MM.1S (cell line): Measurements from ENCODE around the gene MCM9.

Experiments
- DNase-seq: peaks from one replicate; pipeline ENCODE4 v3.0.0-alpha.2; 2015
- H2AFZ ChIP-seq: fragments of 300-600 bp; sonication (generic); 2 replicates; pipeline ENCODE4 v1.6.0; 2016; ENCODE audit warnings: antibody characterized with exemption, low read length
- H3F3A ChIP-seq: fragments of 300-600 bp; sonication (generic); 2 replicates; pipeline ENCODE4 v1.6.1; 2016; ENCODE audit warnings: mild to moderate bottlenecking, antibody characterized with exemption, low read length, moderate library complexity, mixed read lengths; ENCODE audit not compliant: insufficient read depth
- H3K27ac ChIP-seq: fragments of 300-600 bp; sonication (generic); 2 replicates; pipeline ENCODE4 v1.5.1; 2016; ENCODE audit warnings: mild to moderate bottlenecking, low read length
- H3K27me3 ChIP-seq: fragments of 300-600 bp; sonication (generic); replicated peaks from 2 replicates; pipeline ENCODE4 v1.6.0; 2016; ENCODE audit warnings: low read length; ENCODE audit not compliant: insufficient read depth
- H3K36me3 ChIP-seq: fragments of 300-600 bp; sonication (generic); replicated peaks from 2 replicates; pipeline ENCODE4 v1.6.1; 2016; ENCODE audit warnings: mild to moderate bottlenecking, low read length, mixed read lengths; ENCODE audit not compliant: insufficient read depth
- H3K4me1 ChIP-seq: fragments of 300-600 bp; sonication (generic); 2 replicates; pipeline ENCODE4 v1.6.1; 2016; ENCODE audit warnings: low read length, mixed read lengths
- H3K4me2 ChIP-seq: fragments of 300-600 bp; sonication (generic); 2 replicates; pipeline ENCODE4 v1.6.0; 2016; ENCODE audit warnings: low read depth, low read length
- H3K4me3 ChIP-seq: fragments of 300-600 bp; sonication (generic); 2 replicates; pipeline ENCODE4 v1.5.1; 2016; ENCODE audit warnings: low read length, mixed read lengths
- H3K79me2 ChIP-seq: fragments of 300-600 bp; sonication (generic); 2 replicates; pipeline ENCODE4 v1.6.1; 2016; ENCODE audit warnings: mixed run types, low read length, mixed read lengths
- H3K9ac ChIP-seq: fragments of 300-600 bp; sonication (generic); 2 replicates; pipeline ENCODE4 v1.6.1; 2016; ENCODE audit warnings: low read length, mixed read lengths
- H3K9me2 ChIP-seq: fragments of 300-600 bp; sonication (generic); replicated peaks from 2 replicates; pipeline ENCODE4 v1.6.1; 2016; ENCODE audit warnings: mild to moderate bottlenecking, low read length, mixed read lengths; ENCODE audit not compliant: insufficient read depth
- H3K9me3 ChIP-seq: fragments of 300-600 bp; sonication (generic); replicated peaks from 2 replicates; pipeline ENCODE4 v1.6.1; 2016; ENCODE audit warnings: mild to moderate bottlenecking, low read length, mixed read lengths; ENCODE audit not compliant: insufficient read depth
- H4K20me1 ChIP-seq: fragments of 300-600 bp; sonication (generic); 2 replicates; pipeline ENCODE4 v1.6.1; 2016; ENCODE audit warnings: mild to moderate bottlenecking, low read length, moderate library complexity, mixed read lengths; ENCODE audit not compliant: insufficient read depth
- CTCF ChIP-seq: fragments of 300-600 bp; sonication (generic); IDR thresholded peaks from 2 replicates; pipeline ENCODE4 v1.5.1; 2016; ENCODE audit warnings: antibody characterized with exemption, low read length, mixed read lengths
- EZH2 ChIP-seq: fragments of 300-600 bp; sonication (generic); optimal IDR thresholded peaks from 2 replicates; pipeline ENCODE3; 2017; ENCODE audit warnings: low read depth, mild to moderate bottlenecking, antibody characterized with exemption, low read length, mixed read lengths
- EZH2phosphoT487 ChIP-seq: fragments of 300-600 bp; sonication (generic); IDR thresholded peaks from 2 replicates; pipeline ENCODE4 v1.6.1; 2018; ENCODE audit warnings: antibody characterized with exemption, low read length

Gene MCM9

GRCh38 chr6:118893807-118894424 is 41.0 kb downstream of the MCM9 start, which contains the start of gene ASF1A:
Gene ASF1A, plus strand, starts transcription at chr6:118894152. Its CDS starts 262 bp downstream, at chr6:118894414.
- Histone ChIP-seq H3K4me3 (peak within 1 kb of the TSS; percentile 81), H3K9me2 (no peaks in the 10 kb centered on the region), H3K9ac (peak within 1 kb of the TSS; percentile 95), H3K27ac (peak within 1 kb of the TSS; percentile 86), H3K27me3 (no peaks in the 10 kb centered on the region), H3K79me2 (peaks cover 68% of the 10 kb centered on the region), H3K9me3 (no peaks in the 10 kb centered on the region), H4K20me1 (no peaks in the 10 kb centered on the region), H3F3A (peaks cover 35% of the 10 kb centered on the region), H3K36me3 (no peaks in the 10 kb centered on the region), H3K4me1 (peaks cover 19% of the 10 kb centered on the region), H2AFZ (peak within 1 kb of the TSS; percentile 72), H3K4me2 (peak within 1 kb of the TSS; percentile 70)
- TF ChIP-seq EZH2phosphoT487, result no peak
- peak; percentile 52 for TF ChIP-seq CTCF
- no peak for TF ChIP-seq EZH2
- peak; percentile 97 for DNase-seq

DNA sequence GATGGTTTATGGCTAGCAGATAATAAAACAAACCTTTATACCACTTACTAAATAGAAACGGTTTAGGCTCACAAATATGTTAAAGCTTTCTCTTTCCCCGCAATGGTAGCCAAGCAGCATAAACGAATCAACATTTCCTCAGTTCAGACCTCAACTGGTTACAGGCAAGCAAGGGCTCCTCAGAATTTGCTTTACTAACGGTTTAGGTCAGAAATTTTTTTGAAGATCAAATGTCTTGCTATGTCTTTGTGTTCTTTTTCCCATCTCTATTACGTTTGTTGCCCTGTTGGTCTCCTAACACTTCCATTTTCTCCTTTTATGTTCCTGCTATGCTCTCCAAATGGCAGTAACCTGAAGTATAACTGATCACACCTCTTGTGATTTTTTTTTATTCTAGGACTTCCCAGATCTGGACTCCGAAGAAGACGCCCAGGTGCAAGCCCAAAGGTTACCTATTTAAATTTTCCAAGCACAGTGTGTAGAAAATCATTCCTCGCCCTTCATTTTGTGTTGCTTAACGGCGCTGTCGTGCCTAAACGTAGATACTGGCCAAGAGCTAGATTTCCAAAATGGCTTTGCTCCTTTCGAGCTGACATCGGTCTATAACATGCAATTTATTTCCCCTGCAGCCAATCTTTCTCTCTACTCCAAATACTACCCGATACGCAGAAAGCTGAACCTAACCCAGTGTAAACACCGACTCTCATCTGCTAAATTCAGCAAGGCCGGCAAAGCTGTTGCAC is 41.7 kb downstream of the MCM9 start:
- Histone ChIP-seq H2AFZ (peak overlapping the region; percentile 72), H3K9ac (peak overlapping the region; percentile 65), H3K27me3 (no peaks in the 10 kb centered on the region), H3K4me3 (peak overlapping the region; percentile 81), H3K4me2 (peak overlapping the region; percentile 70), H3K27ac (peak overlapping the region; percentile 86), H3K9me2 (no peaks in the 10 kb centered on the region), H3K4me1 (peaks cover 19% of the 10 kb centered on the region), H3K36me3 (no peaks in the 10 kb centered on the region), H3K9me3 (no peaks in the 10 kb centered on the region), H3F3A (peaks cover 35% of the 10 kb centered on the region), H3K79me2 (peaks cover 61% of the 10 kb centered on the region), H4K20me1 (no peaks in the 10 kb centered on the region)
- peak; percentile 64 for DNase-seq
- TF ChIP-seq EZH2 (no peak), CTCF (no peak), EZH2phosphoT487 (no peak)

- Histone ChIP-seq H3K9me2 (no peaks in the 10 kb centered on the region), H3K4me1 (peaks cover 19% of the 10 kb centered on the region), H3K79me2 (peaks cover 54% of the 10 kb centered on the region), H3F3A (peaks cover 35% of the 10 kb centered on the region), H3K4me2 (peak overlapping the region; percentile 70), H3K27ac (peak overlapping the region; percentile 86), H3K36me3 (no peaks in the 10 kb centered on the region), H3K27me3 (no peaks in the 10 kb centered on the region), H3K9me3 (no peaks in the 10 kb centered on the region), H4K20me1 (no peaks in the 10 kb centered on the region), H2AFZ (peak overlapping the region; percentile 72), H3K9ac (peak overlapping the region; percentile 65), H3K4me3 (peak overlapping the region; percentile 81)
- TF ChIP-seq EZH2phosphoT487 (no peak), EZH2 (no peak), CTCF (no peak)
- no peak for DNase-seq
These were observed 42.5 kb downstream of the MCM9 start for GRCh38 chr6:118892355-118892991.
